Amygdala (tissue), 56 donors: ENCODE results near the gene ANKHD1.
"Not testable (repeated sequence)": the region's sequence is repeated elsewhere in the genome, so short reads cannot be mapped to it uniquely, and the experiment has no call there.

ENCODE experiments used
- DNase-seq, 56 donors: peaks; one replicate each; lab custom pipeline; 2025; lab: John Stamatoyannopoulos, UW

Gene ANKHD1

DNA sequence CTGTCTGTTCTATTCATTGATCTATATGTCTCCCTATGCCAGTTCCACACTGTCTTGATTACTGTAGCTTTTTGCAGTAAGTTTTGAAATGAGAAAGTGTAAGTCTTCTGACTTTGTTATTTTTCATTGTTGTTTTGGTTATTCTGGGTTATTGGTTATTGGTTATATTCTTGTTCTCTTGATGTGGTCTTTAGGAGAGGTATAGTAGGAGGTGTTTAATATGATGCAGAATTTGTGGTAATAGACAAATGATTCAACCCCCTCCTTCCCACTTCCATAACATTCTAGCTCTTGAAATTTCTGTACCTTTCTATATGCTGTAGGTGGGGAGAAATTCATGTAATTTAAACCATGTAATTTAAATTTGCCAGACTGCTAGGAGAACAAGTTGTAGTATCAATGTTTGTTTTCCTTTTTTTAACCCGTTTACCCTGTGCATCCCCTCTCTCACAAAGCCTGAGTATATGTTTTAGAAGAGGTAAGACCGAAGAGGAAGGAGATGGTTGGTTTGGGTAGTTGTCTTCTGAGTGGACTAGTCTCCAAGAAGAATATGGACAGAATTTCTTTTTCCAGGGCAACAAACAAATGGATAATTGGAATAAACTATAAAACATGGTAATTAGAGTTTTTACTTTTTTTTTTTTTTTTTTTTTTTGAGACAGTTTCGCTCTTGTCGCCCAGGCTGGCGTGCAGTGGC, 19.2 kb downstream of the ANKHD1 start:
- DNase-seq = no peak

DNA sequence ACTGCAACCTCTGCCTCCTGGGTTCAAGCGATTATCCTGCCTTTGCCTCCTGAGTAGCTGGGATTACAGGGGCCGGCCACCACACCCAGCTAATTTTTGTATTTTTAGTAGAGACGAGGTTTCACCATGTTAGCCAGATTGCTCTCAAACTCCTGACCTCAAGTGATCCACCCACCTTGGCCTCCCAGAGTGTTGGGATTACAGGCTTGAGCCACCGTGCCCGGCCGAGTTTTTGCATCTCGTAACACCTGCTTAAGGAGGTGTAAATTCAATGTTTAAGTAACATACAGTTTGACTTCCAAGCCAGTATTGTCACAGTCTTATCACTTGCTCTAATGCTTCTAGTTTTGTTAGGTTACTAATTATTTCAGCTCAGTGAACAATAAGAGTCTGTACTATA, 19.7 kb downstream of the ANKHD1 start:
- DNase-seq = not testable (repeated sequence)

DNA sequence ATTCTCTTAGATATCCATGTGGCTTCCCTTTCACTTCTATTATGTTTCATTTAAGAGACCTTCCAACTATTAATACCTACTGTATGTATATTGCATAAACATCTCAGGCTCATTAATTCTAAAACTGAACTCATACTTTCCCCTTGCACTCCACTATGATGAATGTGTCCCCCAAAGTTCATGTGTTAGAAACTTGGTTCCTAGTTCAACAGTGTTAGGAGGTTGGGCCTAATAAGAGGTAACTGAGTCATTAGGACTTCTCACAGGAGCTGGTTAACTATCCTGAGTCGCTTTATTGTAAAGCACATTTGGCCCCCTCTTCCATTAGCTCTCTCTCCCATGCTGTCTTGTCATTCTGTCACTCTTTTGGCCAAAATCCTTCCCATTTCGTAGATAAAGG, 22.0 kb downstream of the ANKHD1 start:
- DNase-seq = no peak

DNA sequence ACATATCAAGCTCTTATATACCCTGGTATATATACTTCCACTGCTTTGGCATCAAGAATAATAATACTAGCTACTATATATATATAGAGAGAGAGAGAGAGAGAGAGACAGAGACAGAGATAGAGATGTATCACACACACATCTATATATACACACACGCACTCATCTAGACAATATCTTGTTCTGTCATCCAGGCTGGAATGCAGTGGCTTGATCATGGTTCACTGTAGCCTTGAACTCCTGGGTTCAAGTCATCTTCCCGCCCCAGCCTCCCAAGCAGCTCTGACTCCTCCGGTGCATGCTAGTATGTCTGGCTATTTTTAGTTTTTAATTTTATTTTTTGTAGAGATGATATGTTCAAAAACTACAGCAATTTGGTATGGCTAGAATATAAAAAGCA, 22.5 kb downstream of the ANKHD1 start:
- no peak for DNase-seq

DNA sequence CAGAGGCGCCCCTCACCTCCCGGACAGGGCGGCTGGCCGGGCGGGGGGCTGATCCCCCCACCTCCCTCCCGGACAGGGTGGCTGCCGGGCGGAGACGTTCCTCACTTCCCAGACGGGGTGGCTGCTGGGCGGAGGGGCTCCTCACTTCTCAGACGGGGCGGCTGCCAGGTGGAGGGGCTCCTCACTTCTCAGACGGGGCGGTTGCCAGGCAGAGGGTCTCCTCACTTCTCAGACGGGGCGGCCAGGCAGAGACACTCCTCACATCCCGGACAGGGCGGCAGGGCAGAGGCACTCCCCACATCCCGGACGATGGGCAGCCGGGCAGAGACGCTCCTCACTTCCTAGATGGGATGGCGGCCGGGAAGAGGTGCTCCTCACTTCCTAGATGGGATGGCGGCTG, 26.1 kb downstream of the ANKHD1 start:
- DNase-seq = not testable (repeated sequence)

DNA sequence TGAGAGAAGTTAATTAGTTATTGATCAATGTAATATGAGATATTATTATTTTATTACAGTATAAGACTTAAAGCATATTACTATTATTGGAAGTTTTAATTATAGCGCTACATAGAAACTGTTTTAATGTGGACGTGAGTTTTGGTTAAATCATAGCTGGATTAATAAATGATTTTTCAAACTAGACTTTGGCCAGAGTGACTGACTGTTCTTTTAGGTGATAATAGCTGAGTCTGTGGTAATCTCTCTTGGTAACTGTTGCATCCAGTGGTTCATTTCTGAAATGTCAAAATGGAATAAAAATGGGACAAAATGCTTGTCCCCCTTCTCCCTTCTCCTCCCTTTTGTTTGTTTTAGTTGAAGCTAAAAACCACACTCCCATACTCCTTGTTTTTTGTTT, 28.1 kb downstream of the ANKHD1 start:
- no peak for DNase-seq

DNA sequence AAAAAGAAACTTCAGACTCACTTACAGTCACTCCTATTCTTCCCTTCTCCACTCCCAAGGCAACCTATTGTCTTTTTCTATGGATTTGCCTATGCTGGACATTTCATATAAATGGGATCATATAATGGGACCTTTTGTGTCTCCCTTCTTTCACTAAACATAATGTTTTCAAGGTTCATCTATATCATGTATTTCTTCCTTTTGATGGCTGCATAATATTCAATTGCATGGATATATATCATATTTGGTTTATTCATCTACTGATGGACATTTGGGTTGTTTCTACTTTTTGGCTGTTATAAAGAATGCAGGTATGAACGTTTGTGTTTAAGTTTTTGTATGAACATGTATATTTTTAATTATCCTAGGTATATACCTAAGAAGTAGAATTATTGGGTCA, 30.6 kb downstream of the ANKHD1 start:
- DNase-seq = no peak

DNA sequence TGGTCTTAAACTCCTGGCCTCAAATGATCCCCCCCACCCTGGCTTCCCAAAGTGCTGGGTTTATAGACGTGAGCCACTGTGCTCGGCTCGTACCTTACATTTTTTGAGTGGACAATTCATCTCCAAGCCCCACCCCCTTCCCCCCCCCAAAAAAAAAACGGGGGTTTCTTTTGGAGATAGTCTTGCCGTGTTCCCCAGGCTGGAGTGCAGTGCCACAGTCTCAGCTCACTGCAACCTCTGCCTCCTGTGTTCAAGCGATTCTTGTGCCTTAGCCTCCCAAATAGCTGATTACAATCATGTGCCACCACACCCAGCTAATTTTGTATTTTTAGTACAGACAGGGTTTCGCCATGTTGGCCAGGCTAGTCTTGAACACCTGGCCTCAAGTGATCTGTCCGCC, 31.3 kb downstream of the ANKHD1 start:
- no peak for DNase-seq

DNA sequence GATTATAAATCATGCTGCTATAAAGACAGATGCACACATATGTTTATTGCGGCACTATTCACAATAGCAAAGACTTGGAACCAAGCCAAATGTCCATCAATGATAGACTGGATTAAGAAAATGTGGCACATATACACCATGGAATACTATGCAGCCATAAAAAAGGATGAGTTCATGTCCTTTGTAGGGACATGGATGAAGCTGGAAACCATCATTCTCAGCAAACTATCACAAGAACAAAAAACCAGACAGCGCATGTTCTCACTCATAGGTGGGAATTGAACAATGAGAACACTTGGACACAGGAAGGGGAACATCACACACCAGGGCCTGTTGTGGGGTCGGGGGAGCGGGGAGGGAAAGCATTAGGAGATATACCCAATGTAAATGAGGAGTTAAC, 55.7 kb downstream of the ANKHD1 start:
- DNase-seq = not testable (repeated sequence)

DNA sequence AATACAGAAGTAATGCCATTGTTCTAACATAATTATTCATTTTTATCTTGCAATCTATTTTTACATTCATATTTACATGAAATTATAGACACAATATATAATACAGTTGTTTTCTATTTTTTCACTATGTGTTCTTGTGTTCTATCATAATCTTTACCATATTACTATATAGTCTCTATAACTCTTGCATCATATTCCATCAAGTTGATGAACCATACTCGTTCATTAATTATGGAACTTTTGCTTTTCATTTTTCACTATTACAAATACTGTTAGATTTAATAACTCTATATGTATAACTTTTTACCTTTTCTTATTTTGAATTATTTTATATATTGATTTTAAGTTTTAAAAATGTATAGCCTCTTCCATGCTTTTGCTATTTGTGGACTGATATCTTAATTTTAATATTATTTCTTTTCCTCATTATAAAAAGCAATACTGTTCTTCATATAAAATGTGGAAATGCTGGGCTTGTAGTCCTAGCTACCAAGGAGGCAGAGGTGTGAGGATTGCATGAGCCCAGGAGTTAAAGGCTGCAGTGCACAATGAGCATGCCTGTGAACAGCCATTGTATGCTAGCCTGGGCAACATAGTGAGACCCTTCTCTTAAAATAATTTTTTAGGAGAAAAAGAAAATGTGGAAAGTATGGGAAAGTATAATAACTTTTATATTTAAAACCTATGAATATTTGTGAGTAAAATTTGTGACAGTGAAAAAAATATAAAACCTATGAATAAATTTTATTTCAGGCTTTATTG, 65.5 kb downstream of the ANKHD1 start:
- DNase-seq = no peak

DNA sequence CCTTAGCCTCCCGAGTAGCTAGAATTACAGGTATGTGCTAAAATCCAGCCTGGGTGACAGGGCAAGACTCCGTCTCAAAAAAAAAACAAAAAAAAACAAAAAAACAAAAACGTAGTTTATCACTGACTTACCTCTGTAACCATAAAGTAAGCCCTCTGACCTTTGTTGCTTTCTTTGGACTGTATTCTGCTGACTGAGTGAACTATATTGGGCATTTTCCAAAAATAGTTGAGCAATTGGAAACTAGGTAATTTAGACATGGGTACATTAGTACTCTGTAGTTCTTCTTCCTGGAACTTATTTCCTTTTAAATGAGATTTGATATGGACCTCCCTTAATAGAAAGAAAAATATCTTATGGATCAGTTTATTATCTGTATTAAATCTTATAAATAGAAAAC, 66.6 kb downstream of the ANKHD1 start:
- DNase-seq = no peak

DNA sequence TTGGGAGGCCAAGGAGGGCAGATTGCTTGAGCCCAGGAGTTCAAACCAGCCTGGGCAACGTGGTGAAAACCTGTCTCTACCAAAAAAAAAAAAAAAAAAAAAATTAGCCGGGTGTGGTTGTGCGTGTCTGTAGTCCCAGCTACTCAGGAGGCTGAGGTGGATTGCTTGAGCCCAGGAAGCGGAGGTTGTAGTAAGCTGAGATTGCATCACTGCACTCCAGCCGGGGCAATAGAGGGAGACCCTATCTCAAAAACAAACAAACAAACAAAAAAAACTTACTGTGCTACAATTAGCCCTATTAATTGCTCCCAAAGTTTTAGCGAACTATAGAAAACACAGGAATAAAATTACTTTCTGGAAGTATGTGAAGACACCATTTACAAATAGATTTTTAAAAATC, 67.6 kb downstream of the ANKHD1 start:
- DNase-seq = no peak

DNA sequence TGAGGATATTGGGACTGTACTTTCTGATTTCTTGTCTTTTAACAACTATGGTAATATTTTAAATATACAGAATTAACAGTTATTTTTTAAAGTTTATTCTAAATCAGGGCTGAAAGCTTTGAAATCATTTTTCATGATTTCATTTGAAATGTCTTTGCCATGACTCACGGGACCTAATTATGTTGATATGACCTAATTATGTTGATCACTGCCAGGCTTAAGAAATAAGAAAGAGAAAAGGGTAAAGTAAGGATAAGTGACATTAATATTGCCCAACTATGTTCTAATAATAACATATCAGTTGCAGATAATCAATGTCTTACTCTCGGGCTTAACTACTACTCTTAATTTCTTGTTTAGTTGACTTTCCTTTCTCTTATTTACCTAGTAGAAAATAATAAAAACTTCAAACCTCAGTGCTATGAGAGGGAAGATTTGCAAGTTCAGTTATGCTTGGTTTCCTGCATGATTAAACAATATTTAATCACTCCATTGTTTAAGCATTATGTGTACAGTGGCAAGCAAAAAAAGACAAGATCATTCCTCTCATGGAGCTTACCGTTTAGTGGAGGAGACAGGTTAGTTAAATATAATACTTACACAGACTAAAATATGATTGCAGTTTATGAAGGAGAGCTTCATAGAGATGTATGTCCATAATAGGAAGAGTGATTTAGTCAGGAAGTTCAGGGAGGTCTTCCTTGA, 78.8 kb downstream of the ANKHD1 start:
- no peak for DNase-seq

DNA sequence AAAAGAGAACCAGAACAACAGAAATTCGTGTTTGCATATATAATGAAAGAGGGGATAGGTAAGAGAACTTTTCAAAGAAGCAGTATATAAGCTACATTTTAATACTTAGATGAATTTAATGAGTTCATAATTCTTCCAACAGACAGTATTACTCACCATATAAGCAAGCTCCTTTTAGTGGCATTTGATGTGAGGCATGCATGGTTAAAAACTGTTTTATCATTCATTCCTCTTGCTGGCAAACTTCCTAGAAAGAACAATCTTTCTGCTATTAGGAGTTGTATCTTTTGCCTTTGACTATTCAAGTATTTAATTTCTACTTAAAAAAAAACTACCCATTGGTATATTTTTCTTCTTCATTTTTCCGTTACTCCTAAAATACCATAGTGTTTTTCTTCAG, 80.1 kb downstream of the ANKHD1 start:
- no peak for DNase-seq

DNA sequence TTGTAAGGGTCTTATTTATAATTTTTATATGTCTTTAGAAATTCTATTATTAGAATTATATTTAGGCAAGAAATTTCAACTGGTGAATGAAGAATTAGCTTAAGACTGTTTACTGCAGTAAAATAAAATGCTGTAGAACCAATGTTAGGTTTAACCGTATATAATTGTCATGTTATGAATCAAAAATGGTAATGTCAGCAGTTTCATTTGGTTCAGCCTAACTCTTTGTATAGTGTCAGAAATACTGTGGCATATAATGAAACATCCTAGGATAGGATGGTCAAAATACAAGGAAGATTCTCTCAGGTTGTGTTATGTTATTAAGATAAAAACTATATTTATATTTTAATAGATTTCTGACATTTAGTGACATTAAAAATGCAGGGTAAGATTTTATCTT, 81.4 kb downstream of the ANKHD1 start:
- no peak for DNase-seq

DNA sequence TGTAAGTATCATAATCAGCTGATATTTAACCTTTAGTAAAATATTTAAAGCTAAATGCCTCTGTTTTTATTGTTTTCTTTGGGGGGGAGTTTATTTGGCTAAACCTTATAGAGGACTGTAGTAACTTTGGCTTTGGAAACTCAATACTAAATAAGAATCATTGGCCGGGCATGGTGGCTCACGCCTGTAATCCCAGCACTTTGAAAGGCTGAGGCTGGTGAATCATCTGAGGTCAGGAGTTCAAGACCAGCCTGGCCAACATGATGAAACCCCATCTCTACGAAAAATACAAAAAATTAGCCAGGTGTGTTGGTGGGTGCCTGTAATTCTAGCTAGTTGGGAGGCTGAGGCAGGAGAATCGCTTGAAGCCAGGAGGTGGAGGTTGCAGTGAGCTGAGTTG, 86.5 kb downstream of the ANKHD1 start:
- DNase-seq = not testable (repeated sequence)

DNA sequence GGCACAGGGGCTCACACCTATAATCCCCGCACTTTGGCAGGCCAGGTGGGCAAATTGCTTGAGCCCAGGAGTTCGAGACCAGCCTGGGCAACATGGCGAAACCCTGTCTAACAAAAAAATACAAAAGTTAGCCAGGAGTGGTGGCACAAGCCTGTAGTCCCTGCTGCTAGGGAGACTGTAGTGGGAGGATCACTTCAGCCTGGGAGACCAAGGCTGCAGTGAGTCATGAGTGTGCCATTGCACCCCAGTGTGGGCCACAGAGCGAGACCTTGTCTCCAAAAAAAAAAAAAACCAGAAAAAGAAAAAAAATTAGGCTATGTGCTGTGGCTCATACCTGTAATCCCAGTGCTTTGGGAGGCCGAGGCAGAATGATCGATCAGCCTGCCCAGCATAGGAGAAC, 87.3 kb downstream of the ANKHD1 start:
- no peak for DNase-seq

DNA sequence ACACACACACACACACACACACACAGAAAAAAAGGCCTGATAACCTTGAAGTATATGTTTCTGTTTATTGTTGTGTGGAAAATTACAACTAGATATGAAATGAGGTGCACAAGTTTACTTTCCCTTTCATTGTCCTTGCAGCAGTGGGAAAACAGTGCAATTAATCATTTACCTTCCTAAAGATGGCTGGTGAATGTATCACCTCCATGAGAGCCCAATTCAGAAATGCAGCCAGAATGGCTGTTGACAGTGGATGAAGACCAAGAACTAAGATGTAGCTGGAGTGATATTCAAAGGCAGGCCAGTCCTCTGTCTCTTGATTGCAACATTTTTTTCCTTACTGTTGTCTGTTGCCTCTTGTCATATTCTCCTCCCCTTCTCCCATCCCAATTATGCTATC, 96.3 kb downstream of the ANKHD1 start:
- DNase-seq = no peak

DNA sequence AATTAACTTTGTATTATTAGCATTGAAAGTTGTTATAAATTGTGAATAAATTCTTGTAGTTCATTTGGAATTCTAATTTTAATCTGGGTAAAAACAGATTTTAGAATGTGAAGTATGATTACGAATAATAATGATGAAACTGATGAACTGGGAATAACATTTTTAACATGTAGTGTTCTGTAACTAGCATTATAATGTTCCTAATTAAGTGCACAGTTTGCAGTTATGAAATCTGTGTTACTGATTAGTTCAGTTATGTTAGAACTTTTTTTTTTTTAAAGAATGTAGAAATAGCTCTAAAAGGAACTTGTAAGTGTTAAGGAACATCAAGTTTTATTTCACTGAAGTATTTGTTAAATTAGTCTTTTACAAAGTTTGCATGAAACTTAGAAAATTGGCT, 97.0 kb downstream of the ANKHD1 start:
- DNase-seq = no peak

DNA sequence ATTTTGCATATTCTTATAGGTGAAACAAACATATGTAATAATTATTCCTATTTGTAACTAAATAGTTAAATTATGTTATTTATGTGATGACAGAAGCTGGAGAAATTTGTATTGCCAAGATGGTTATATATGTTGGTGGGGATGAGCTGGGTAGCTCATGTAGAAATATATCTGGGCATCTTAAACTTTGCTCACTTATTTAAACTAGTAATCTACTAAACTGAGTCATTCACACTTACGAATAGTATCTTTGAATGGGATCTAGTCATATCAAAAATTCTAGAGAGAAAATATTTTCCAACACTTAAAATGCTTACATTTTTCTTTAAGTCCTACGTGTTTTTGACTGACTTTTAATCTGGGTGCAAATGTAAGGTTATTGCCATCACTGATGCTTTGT, 101.2 kb downstream of the ANKHD1 start:
- no peak for DNase-seq

DNA sequence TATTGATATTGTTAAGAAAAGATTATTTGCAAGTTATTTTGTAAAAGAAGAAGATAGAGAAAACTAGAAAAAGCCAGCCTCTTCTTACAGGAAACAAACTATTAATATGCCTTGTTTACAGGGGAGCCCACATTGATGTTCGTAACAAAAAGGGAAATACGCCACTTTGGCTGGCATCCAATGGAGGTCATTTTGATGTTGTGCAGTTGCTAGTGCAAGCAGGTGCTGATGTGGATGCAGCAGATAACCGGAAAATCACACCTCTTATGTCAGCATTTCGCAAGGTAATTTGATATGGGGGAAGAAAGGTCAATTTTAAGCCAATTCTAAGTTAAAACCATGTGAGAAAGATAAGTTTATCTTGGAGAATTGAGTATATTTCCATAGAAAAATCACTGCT, 108.3 kb downstream of the ANKHD1 start:
- DNase-seq = no peak

DNA sequence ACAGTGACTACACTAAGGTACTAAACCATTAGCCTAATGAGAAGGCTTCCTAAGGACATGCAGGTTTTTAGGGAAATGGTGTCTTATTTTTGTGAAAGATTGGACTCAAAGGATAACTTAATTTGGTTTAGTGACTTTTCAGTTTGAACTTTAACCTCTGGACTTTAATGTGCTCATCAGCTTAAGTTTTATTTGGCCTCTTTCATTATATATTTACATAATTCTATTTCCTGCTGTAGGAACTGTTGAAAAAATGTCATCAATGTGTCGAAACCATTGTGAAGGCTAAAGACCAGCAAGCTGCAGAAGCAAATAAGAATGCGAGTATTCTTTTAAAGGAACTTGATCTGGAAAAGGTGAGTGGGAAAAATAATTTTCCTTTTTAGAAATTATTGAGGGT, 111.5 kb downstream of the ANKHD1 start:
- no peak for DNase-seq
